H1 (cell line): ENCODE measurements around the gene RBM8A.

Experiments used
- NRF1 ChIP-seq: IDR thresholded peaks from 2 replicates; pipeline ENCODE4 v1.6.1; 2011; ENCODE audit warnings: mild to moderate bottlenecking, low read depth, low read length, improper control_type of control experiment
- SIX5 ChIP-seq: IDR thresholded peaks from 2 replicates; pipeline ENCODE4 v1.6.1; 2011; ENCODE audit warnings: mild to moderate bottlenecking, low read depth, low read length

DNA sequence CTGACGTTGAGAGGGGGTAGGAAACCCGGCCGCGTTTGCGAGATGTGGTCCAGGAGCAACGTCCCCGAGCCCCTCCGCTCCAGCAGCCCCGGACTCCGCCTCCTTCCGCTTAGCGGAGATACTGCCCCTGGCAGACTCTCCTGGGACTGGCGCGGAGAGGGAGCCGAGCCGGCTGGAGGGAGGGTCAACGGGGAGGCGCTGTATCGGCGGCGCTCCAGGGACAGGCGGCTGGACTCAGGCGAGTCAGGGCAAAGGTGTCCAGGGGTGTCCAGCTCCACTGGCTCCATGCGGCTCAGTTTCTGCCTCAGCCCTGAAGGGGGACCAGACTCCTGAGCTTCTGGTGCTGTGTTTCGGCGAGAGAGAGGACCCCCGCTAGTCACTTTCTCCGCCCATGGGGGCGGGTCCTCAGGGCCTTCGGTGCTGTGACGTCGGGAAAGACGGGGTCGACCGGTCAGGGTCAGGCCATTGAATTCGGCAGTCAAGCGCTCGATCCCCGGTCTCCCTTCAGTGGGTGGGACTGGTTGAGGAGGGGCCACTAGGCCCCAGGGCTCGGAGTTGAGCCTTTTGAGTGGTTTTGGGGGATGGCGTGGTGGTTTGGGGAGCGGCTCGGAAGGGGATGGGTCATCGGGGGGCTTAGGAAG lies 33.3 kb upstream of the RBM8A start:
- no peak for TF ChIP-seq SIX5
- no peak for TF ChIP-seq NRF1
